ENCODE data around the gene MLLT1. TPM values are rescaled to one million over a fixed set of nuclear protein-coding genes. Genes with fewer than 3 reads are reported as not detected.

Gene MLLT1
- total RNA-seq, 1 experiment from 2014 or later, result 44.2 TPM

- Histone ChIP-seq H3F3A (ENCODE audit: insufficient read depth, low read depth) (no peaks in the 10 kb centered on the region), H3K4me2 (no peak overlapping the region), H3K79me2 (ENCODE audit: low read depth) (peaks cover 12% of the 10 kb centered on the region; the same call in 1 of the 2 replicates), H3K36me3 (ENCODE audit: low read depth) (no peaks in the 10 kb centered on the region), H2AFZ (no peak overlapping the region), H3K9me2 (ENCODE audit: insufficient read depth) (no peaks in the 10 kb centered on the region), H3K27ac (no peak overlapping the region), H3K4me3 (no peak overlapping the region), H3K27me3 (ENCODE audit: insufficient read depth, low read depth) (no peaks in the 10 kb centered on the region), H3K4me1 (replicated peaks; ENCODE audit: insufficient read depth) (no peaks in the 10 kb centered on the region), H3K9me3 (ENCODE audit: insufficient read depth, low read depth) (no peaks in the 10 kb centered on the region), H4K20me1 (ENCODE audit: insufficient read depth) (no peaks in the 10 kb centered on the region; the same call in none of the 2 replicates)
- TF ChIP-seq CTCF (conservative IDR thresholded peaks at IDR 0.05) (no peak), EZH2 (IDR thresholded peaks at IDR 0.05; ENCODE audit: low read depth) (no peak)
- ChIA-PET CTCF (no interaction called here), POLR2A (ENCODE audit: unreplicated experiment) (no interaction called here)
- no peak for DNase-seq
- intact Hi-C loops (cut with micrococcal nuclease; ENCODE audit: unreplicated experiment), result no loop called here
- BruUV-seq (replicated peaks), result no TSS peak
These were observed 37.1 kb downstream of the MLLT1 start for GRCh38 chr19:6242677-6243076.

GRCh38 chr19:6241680-6242377 lies 37.9 kb downstream of the MLLT1 start:
- H4K20me1 ChIP-seq (ENCODE audit: insufficient read depth), result peaks cover 3% of the 10 kb centered on the region
- no peaks in the 10 kb centered on the region for H3K9me2 ChIP-seq (ENCODE audit: insufficient read depth)
- ChIA-PET POLR2A (ENCODE audit: unreplicated experiment) (no interaction called here), CTCF (no interaction called here)
- intact Hi-C loops (cut with micrococcal nuclease; ENCODE audit: unreplicated experiment), result no loop called here
- no peak overlapping the region for H3K27ac ChIP-seq
- H3K4me3 ChIP-seq, result no peak overlapping the region
- no peak overlapping the region for H3K4me2 ChIP-seq
- H3K36me3 ChIP-seq (ENCODE audit: low read depth), result no peaks in the 10 kb centered on the region
- no peaks in the 10 kb centered on the region for H3K9me3 ChIP-seq (ENCODE audit: insufficient read depth, low read depth)
- no peak for DNase-seq
- H3K27me3 ChIP-seq (ENCODE audit: insufficient read depth, low read depth), result no peaks in the 10 kb centered on the region
- H3K4me1 ChIP-seq (replicated peaks; ENCODE audit: insufficient read depth), result peaks cover 6% of the 10 kb centered on the region
- no TSS peak for BruUV-seq (replicated peaks)
- no peaks in the 10 kb centered on the region for H3F3A ChIP-seq (ENCODE audit: insufficient read depth, low read depth)
- TF ChIP-seq CTCF (conservative IDR thresholded peaks at IDR 0.05) (no peak), EZH2 (IDR thresholded peaks at IDR 0.05; ENCODE audit: low read depth) (no peak)
- peaks cover 12% of the 10 kb centered on the region; the same call in 1 of the 2 replicates for H3K79me2 ChIP-seq (ENCODE audit: low read depth)
- H2AFZ ChIP-seq, result no peak overlapping the region

GRCh38 chr19:6241056-6241455 lies 38.7 kb downstream of the MLLT1 start:
- ChIA-PET CTCF (interaction anchor here (0.7 kb wide), 1 partner anchor 44 kb away, joined by 3 read pairs; no protein-coding TSS in a partner anchor), POLR2A (ENCODE audit: unreplicated experiment) (no interaction called here)
- Histone ChIP-seq H3K4me2 (no peak overlapping the region), H3K27me3 (ENCODE audit: insufficient read depth, low read depth) (no peaks in the 10 kb centered on the region), H3K9me2 (ENCODE audit: insufficient read depth) (no peaks in the 10 kb centered on the region), H3K79me2 (ENCODE audit: low read depth) (peaks cover 15% of the 10 kb centered on the region), H3K27ac (no peak overlapping the region), H3K4me3 (no peak overlapping the region), H3F3A (ENCODE audit: insufficient read depth, low read depth) (no peaks in the 10 kb centered on the region), H2AFZ (no peak overlapping the region), H3K36me3 (ENCODE audit: low read depth) (no peaks in the 10 kb centered on the region), H4K20me1 (ENCODE audit: insufficient read depth) (peaks cover 11% of the 10 kb centered on the region), H3K9me3 (ENCODE audit: insufficient read depth, low read depth) (no peaks in the 10 kb centered on the region), H3K4me1 (replicated peaks; ENCODE audit: insufficient read depth) (peaks cover 11% of the 10 kb centered on the region)
- no TSS peak for BruUV-seq (replicated peaks)
- TF ChIP-seq EZH2 (IDR thresholded peaks at IDR 0.05; ENCODE audit: low read depth), result no peak
- TF ChIP-seq CTCF (conservative IDR thresholded peaks at IDR 0.05), result no peak
- intact Hi-C loops (cut with micrococcal nuclease; ENCODE audit: unreplicated experiment), result no loop called here
- no peak for DNase-seq
